Measurements from ENCODE around the gene STK32A.

Gene STK32A

DNA sequence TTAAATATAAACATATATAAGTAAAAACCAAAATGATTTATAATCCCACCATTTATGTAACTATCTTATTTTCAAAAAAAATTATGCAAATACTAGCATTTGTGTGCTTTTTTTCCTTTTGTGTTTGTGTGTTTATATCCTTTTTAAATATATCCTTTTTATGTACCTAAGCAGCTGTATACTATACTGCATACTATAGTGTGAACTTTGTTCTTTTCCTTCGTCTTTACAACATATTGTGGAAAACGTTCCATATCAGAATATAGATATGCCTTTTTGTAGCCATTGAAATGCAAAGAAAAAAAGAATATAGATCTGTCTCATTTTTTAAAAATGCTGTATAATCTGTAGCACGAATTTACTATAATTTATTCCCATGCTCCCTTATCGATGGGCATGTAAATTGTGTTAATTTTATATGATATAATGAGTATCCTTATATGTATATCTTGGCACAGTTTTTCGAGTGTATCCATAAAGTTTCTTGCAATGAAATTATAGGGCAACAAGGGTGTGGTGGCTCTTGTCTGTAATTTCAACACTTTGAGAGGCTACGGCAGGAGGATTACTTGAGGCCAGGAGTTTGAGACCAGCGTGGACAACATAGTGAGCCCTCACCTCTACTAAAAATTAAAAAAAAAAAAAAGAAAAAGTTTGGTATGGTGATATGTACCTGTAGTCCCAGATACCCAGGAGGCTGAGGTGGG lies 83.3 kb downstream of the STK32A start:
- Histone ChIP-seq H3K4me1 (ENCODE audit: insufficient read depth, low read length, poor library complexity, severe bottlenecking) (no peaks in the 10 kb centered on the region), H3F3A (ENCODE audit: low read depth) (no peaks in the 10 kb centered on the region), H3K4me3 (ENCODE audit: low read length, poor library complexity, severe bottlenecking) (no peak overlapping the region), H3K9me2 (replicated peaks; ENCODE audit: low read depth, low read length) (no peaks in the 10 kb centered on the region), H3K27me3 (ENCODE audit: insufficient read depth, low read length, poor library complexity, severe bottlenecking) (no peaks in the 10 kb centered on the region), H3K79me2 (ENCODE audit: insufficient read depth, low read length) (no peaks in the 10 kb centered on the region), H4K20me1 (ENCODE audit: insufficient read depth, low read length, poor library complexity, severe bottlenecking) (no peaks in the 10 kb centered on the region), H3K9ac (ENCODE audit: low read depth, low read length, poor library complexity, severe bottlenecking) (no peak overlapping the region), H3K36me3 (ENCODE audit: insufficient read depth, low read length) (no peaks in the 10 kb centered on the region), H3K9me3 (ENCODE audit: insufficient read depth, low read depth, low read length) (no peaks in the 10 kb centered on the region), H2AFZ (ENCODE audit: low read length) (no peak overlapping the region), H3K4me2 (ENCODE audit: low read depth, low read length, poor library complexity, severe bottlenecking) (no peak overlapping the region)
- TF ChIP-seq, protein P1, sequence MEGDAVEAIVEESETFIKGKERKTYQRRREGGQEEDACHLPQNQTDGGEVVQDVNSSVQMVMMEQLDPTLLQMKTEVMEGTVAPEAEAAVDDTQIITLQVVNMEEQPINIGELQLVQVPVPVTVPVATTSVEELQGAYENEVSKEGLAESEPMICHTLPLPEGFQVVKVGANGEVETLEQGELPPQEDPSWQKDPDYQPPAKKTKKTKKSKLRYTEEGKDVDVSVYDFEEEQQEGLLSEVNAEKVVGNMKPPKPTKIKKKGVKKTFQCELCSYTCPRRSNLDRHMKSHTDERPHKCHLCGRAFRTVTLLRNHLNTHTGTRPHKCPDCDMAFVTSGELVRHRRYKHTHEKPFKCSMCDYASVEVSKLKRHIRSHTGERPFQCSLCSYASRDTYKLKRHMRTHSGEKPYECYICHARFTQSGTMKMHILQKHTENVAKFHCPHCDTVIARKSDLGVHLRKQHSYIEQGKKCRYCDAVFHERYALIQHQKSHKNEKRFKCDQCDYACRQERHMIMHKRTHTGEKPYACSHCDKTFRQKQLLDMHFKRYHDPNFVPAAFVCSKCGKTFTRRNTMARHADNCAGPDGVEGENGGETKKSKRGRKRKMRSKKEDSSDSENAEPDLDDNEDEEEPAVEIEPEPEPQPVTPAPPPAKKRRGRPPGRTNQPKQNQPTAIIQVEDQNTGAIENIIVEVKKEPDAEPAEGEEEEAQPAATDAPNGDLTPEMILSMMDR (conservative IDR thresholded peaks at IDR 0.05; ENCODE audit: low read length), result no peak
- no peak for TF ChIP-seq EZH2phosphoT487 (IDR thresholded peaks at IDR 0.05; ENCODE audit: borderline replicate concordance)

DNA sequence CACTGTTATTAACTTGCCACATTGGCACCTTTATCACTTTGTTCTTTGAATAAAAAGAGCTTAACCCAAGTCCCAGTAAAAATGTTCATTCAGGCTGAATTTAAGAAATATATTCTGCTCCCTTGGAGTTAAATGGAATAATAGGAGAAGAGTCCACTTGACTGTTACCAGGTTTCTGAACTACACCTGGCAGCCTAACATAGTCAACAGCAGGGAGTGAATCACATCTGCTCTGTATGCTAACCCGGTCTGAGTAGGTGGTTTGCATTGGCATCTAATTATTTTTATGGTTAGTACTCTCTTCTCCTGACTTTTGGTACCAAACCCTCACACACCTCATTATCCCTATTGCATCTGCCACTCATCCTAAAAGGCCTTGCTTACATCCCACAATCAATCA lies 86.7 kb downstream of the STK32A start:
- no peaks in the 10 kb centered on the region for H3K27me3 ChIP-seq (ENCODE audit: insufficient read depth, low read length, poor library complexity, severe bottlenecking)
- H3K9me2 ChIP-seq (replicated peaks; ENCODE audit: low read depth, low read length), result no peaks in the 10 kb centered on the region
- no peaks in the 10 kb centered on the region for H3K36me3 ChIP-seq (ENCODE audit: insufficient read depth, low read length)
- TF ChIP-seq, protein P1 (conservative IDR thresholded peaks at IDR 0.05; ENCODE audit: low read length), result no peak
- no peak for TF ChIP-seq EZH2phosphoT487 (IDR thresholded peaks at IDR 0.05; ENCODE audit: borderline replicate concordance)
- H3K4me2 ChIP-seq (ENCODE audit: low read depth, low read length, poor library complexity, severe bottlenecking), result no peak overlapping the region
- H2AFZ ChIP-seq (ENCODE audit: low read length), result no peak overlapping the region
- H3F3A ChIP-seq (ENCODE audit: low read depth), result no peaks in the 10 kb centered on the region
- no peaks in the 10 kb centered on the region for H3K79me2 ChIP-seq (ENCODE audit: insufficient read depth, low read length)
- no peak overlapping the region for H3K4me3 ChIP-seq (ENCODE audit: low read length, poor library complexity, severe bottlenecking)
- H4K20me1 ChIP-seq (ENCODE audit: insufficient read depth, low read length, poor library complexity, severe bottlenecking), result no peaks in the 10 kb centered on the region
- no peaks in the 10 kb centered on the region for H3K9me3 ChIP-seq (ENCODE audit: insufficient read depth, low read depth, low read length)
- H3K4me1 ChIP-seq (ENCODE audit: insufficient read depth, low read length, poor library complexity, severe bottlenecking), result no peaks in the 10 kb centered on the region
- no peak overlapping the region for H3K9ac ChIP-seq (ENCODE audit: low read depth, low read length, poor library complexity, severe bottlenecking)

DNA sequence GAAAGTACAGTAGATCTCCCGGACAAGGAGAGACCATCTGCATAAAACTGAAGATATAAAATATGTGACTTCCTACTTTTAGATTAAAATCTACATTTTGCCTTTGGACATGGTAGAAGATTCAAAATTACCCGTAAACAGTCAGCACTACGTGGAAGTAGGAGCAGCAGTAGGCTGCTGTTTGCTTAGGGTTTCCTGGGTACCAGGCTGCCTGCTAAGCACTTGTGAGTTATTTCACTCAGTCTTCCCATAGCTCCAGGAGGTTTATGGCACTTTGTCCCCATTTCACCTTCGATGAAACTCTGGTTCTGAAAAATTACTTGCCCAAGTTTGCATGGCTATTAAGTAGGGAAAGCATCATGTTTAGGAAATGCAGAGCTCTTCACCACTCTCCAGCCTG lies 92.6 kb downstream of the STK32A start:
- Histone ChIP-seq H2AFZ (ENCODE audit: low read length) (no peak overlapping the region), H3K4me2 (ENCODE audit: low read depth, low read length, poor library complexity, severe bottlenecking) (no peak overlapping the region), H3K4me3 (ENCODE audit: low read length, poor library complexity, severe bottlenecking) (no peak overlapping the region), H4K20me1 (ENCODE audit: insufficient read depth, low read length, poor library complexity, severe bottlenecking) (no peaks in the 10 kb centered on the region), H3K9ac (ENCODE audit: low read depth, low read length, poor library complexity, severe bottlenecking) (no peak overlapping the region), H3K79me2 (ENCODE audit: insufficient read depth, low read length) (no peaks in the 10 kb centered on the region), H3K27me3 (ENCODE audit: insufficient read depth, low read length, poor library complexity, severe bottlenecking) (no peaks in the 10 kb centered on the region), H3K36me3 (ENCODE audit: insufficient read depth, low read length) (no peaks in the 10 kb centered on the region), H3F3A (ENCODE audit: low read depth) (no peaks in the 10 kb centered on the region), H3K9me2 (replicated peaks; ENCODE audit: low read depth, low read length) (no peaks in the 10 kb centered on the region), H3K4me1 (ENCODE audit: insufficient read depth, low read length, poor library complexity, severe bottlenecking) (no peaks in the 10 kb centered on the region), H3K9me3 (ENCODE audit: insufficient read depth, low read depth, low read length) (no peaks in the 10 kb centered on the region)
- TF ChIP-seq EZH2phosphoT487 (IDR thresholded peaks at IDR 0.05; ENCODE audit: borderline replicate concordance), result no peak
- TF ChIP-seq, protein P1 (conservative IDR thresholded peaks at IDR 0.05; ENCODE audit: low read length), result no peak

Measured in Loucy (cell line).